Stomach (tissue), 4 donors: Measurements from ENCODE around the gene LRRC72.

Experiments
- CTCF ChIP-seq, 7 experiments: fragments of 450-650 bp in 4 of 7; fragments of 200-600 bp in 3 of 7; sonication (generic) in 3 of 7; IDR thresholded peaks; one replicate each; pipeline ENCODE4 v1.5.1; 2016 to 2019; ENCODE audit warnings: antibody characterized with exemption in 7 of 7, control low read depth in 2 of 7, mild to moderate bottlenecking in 1 of 7
- EP300 ChIP-seq: sonication (generic); formaldehyde crosslinking; IDR thresholded peaks from one replicate; pipeline ENCODE4 v1.6.1; 2017; ENCODE audit warnings: antibody characterized with exemption
- POLR2A ChIP-seq, 4 donors: fragments of 450-650 bp; IDR thresholded peaks; one replicate each; pipeline ENCODE4 v1.6.1; 2016; ENCODE audit warnings: antibody characterized with exemption in 4 of 4, control low read depth in 2 of 4, mild to moderate bottlenecking in 1 of 4, moderate library complexity in 1 of 4
- POLR2AphosphoS5 ChIP-seq, 3 donors: sonication (generic); formaldehyde crosslinking; IDR thresholded peaks; one replicate each; pipeline ENCODE4 v1.6.1; 2016; ENCODE audit warnings: antibody characterized with exemption in 3 of 3

- no peak for TF ChIP-seq POLR2AphosphoS5 (IDR thresholded peaks at IDR 0.05)
- no peak for TF ChIP-seq CTCF (IDR thresholded peaks at IDR 0.05)
- TF ChIP-seq EP300 = no peak
- no peak for TF ChIP-seq POLR2A (IDR thresholded peaks at IDR 0.05)
These were observed 45.3 kb downstream of the LRRC72 start for GRCh38 chr7:16571941-16572340.
